ENCODE results near the gene ZNF474. TPM values are rescaled to one million over a fixed set of nuclear protein-coding genes. Genes with fewer than 3 reads are reported as not detected.

The ZNF474 gene
- total RNA-seq, 1 donor from 2014 or later, result not detected

DNA sequence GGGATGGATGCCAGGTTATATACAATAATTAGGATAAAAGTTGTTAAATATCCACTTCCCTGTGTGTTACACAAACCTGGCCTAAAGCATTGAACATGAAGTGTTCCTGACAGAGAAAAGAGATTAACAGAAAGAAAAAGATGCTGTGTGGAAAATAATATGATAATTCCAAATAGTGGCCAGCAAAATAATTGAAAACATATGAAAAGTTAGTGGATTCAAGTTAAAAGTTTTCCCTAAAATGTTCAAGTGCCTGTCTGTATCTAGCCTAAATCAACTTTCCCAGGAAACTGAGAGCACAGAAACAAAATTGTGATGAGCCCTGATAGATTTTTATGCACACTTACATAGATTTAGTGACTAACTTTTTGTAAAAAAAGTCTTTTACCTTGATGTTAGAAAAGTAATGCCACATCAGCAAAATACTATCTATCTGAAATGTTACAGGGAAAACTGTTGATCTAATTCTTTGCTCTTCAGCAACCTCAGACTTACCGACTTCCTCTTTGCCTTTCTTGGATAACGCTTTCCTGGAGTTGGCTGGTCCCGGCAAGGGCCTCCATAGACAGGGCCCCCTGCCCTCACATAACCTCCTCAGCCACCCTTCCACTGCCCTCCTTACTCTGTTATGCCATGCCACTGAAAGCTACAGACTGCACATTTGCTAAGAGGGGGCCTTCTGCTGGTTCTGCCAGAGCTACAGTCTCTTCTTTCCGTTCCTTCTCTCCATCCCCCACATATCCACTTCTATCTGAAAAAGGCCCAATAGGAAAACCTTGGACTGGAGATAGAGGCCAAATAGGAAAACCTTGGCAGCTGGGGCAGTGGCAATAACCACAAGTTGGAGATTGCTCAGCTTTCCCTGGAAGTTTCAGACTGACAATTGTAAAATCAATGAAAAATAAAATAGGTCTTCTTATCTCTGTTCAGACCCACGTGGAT lies 44.4 kb downstream of the ZNF474 start:
- DNase-seq (ENCODE audit: extremely low spot score, unreplicated experiment), result no peak
- peaks cover 42% of the 10 kb centered on the region for H3K4me1 Mint-ChIP-seq (ENCODE audit: unreplicated experiment)
- H3K9me3 Mint-ChIP-seq (ENCODE audit: unreplicated experiment), result no peaks in the 10 kb centered on the region
- H3K36me3 Mint-ChIP-seq (ENCODE audit: unreplicated experiment), result no peaks in the 10 kb centered on the region
- H3K4me3 Mint-ChIP-seq (ENCODE audit: unreplicated experiment), result no peak overlapping the region
- H3K27me3 Mint-ChIP-seq (ENCODE audit: unreplicated experiment), result no peaks in the 10 kb centered on the region
- H3K27ac Mint-ChIP-seq (ENCODE audit: unreplicated experiment), result peak overlapping the region; percentile 82
- TF ChIP-seq, protein P1, sequence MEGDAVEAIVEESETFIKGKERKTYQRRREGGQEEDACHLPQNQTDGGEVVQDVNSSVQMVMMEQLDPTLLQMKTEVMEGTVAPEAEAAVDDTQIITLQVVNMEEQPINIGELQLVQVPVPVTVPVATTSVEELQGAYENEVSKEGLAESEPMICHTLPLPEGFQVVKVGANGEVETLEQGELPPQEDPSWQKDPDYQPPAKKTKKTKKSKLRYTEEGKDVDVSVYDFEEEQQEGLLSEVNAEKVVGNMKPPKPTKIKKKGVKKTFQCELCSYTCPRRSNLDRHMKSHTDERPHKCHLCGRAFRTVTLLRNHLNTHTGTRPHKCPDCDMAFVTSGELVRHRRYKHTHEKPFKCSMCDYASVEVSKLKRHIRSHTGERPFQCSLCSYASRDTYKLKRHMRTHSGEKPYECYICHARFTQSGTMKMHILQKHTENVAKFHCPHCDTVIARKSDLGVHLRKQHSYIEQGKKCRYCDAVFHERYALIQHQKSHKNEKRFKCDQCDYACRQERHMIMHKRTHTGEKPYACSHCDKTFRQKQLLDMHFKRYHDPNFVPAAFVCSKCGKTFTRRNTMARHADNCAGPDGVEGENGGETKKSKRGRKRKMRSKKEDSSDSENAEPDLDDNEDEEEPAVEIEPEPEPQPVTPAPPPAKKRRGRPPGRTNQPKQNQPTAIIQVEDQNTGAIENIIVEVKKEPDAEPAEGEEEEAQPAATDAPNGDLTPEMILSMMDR (IDR thresholded peaks at IDR 0.05), result no peak

DNA sequence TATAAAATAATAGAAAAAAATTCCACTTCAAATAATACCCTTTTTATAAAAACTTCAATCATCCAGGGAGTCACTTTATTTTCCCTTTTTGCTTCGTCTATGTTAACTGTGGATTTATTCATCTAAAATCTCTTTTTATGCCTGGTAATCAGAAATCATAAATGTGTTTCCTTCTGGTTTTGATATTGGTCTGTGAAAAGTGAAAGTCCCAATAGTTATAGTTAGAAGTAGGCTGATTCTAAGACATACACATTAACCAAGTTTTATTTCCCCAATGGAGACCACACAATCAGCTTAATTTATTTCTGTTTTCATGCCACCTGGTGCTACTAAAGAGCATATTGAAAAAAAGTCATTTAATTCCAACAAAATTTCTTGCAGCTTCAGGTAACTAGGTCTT lies 45.7 kb downstream of the ZNF474 start:
- Mint-ChIP-seq H3K4me3 (ENCODE audit: unreplicated experiment) (no peak overlapping the region), H3K4me1 (ENCODE audit: unreplicated experiment) (peaks cover 49% of the 10 kb centered on the region), H3K27ac (ENCODE audit: unreplicated experiment) (peak overlapping the region; percentile 82), H3K36me3 (ENCODE audit: unreplicated experiment) (no peaks in the 10 kb centered on the region), H3K27me3 (ENCODE audit: unreplicated experiment) (no peaks in the 10 kb centered on the region), H3K9me3 (ENCODE audit: unreplicated experiment) (no peaks in the 10 kb centered on the region)
- TF ChIP-seq, protein P1 (IDR thresholded peaks at IDR 0.05), result no peak
- DNase-seq (ENCODE audit: extremely low spot score, unreplicated experiment), result no peak

DNA sequence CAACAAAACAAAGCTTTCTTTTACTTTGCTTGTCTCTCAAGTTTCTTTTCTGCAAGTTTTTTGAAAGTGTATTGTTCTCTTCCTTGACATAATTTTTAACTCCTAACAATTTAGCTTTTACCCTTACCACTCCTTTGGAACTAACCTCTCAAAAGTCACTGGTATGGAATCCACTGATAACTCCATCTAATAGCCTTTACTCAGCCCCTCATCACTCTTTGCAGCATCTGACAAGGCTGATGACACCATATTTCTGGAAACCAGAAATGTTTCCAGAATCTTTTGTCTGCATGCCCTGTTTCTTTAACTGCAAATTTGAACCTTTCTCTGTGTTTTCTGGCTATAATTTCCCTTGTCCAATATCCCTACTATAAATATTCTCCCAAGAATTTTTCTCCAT lies 46.5 kb downstream of the ZNF474 start:
- Mint-ChIP-seq H3K27me3 (ENCODE audit: unreplicated experiment) (no peaks in the 10 kb centered on the region), H3K9me3 (ENCODE audit: unreplicated experiment) (no peaks in the 10 kb centered on the region), H3K27ac (ENCODE audit: unreplicated experiment) (no peak overlapping the region), H3K36me3 (ENCODE audit: unreplicated experiment) (no peaks in the 10 kb centered on the region), H3K4me1 (ENCODE audit: unreplicated experiment) (peaks cover 50% of the 10 kb centered on the region), H3K4me3 (ENCODE audit: unreplicated experiment) (no peak overlapping the region)
- no peak for DNase-seq (ENCODE audit: extremely low spot score, unreplicated experiment)
- TF ChIP-seq, protein P1 (IDR thresholded peaks at IDR 0.05), result no peak

DNA sequence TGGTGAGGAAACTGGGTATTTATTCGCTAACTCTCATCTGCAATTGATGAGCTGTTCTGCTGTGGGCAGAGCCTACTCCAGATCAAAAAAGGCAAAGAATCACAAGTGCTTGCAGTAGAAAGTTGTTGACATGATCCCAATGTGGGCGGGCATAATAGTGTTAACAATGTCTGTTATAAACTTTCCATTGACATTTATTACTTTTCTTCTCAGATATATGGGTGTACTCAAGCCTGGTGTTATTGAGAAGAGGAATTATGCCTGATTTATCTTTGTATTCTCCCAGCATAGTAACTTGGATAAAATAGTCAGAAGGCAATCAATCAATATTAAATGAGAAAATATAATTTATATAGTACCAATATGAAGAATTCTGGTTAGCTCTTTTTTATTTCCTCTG lies 47.8 kb downstream of the ZNF474 start:
- Mint-ChIP-seq H3K36me3 (ENCODE audit: unreplicated experiment) (no peaks in the 10 kb centered on the region), H3K27ac (ENCODE audit: unreplicated experiment) (no peak overlapping the region), H3K4me3 (ENCODE audit: unreplicated experiment) (no peak overlapping the region), H3K4me1 (ENCODE audit: unreplicated experiment) (peaks cover 63% of the 10 kb centered on the region), H3K27me3 (ENCODE audit: unreplicated experiment) (no peaks in the 10 kb centered on the region), H3K9me3 (ENCODE audit: unreplicated experiment) (no peaks in the 10 kb centered on the region)
- TF ChIP-seq, protein P1 (IDR thresholded peaks at IDR 0.05), result no peak
- DNase-seq (ENCODE audit: extremely low spot score, unreplicated experiment), result no peak

DNA sequence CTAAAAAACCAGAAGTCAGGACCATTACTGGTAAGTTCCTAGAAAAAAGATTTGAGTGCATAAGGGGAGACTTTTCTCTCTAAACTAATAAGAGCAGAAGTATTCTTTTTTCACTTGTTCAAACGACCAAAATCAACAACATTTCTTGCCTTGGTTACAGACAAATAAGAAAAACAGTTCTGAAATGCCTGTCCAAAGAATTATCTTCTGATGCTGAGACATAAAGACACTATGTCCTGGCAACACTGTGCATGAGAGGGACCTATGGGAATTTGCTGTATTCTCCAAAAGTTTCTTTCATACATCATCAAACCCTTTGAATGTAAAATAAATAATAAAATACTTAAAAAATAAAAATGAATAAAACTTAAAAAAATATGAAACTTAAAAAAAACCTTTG lies 50.4 kb downstream of the ZNF474 start:
- DNase-seq (ENCODE audit: extremely low spot score, unreplicated experiment), result no peak
- no peak overlapping the region for H3K4me3 Mint-ChIP-seq (ENCODE audit: unreplicated experiment)
- H3K27ac Mint-ChIP-seq (ENCODE audit: unreplicated experiment), result peak overlapping the region; percentile 60
- H3K27me3 Mint-ChIP-seq (ENCODE audit: unreplicated experiment), result no peaks in the 10 kb centered on the region
- TF ChIP-seq, protein P1 (IDR thresholded peaks at IDR 0.05), result no peak
- H3K36me3 Mint-ChIP-seq (ENCODE audit: unreplicated experiment), result no peaks in the 10 kb centered on the region
- H3K4me1 Mint-ChIP-seq (ENCODE audit: unreplicated experiment), result peaks cover 67% of the 10 kb centered on the region
- no peaks in the 10 kb centered on the region for H3K9me3 Mint-ChIP-seq (ENCODE audit: unreplicated experiment)

All from osteocyte (in vitro differentiated cells).